ENCODE results near the gene RNU7-1.

RNU7-1 gene

DNA sequence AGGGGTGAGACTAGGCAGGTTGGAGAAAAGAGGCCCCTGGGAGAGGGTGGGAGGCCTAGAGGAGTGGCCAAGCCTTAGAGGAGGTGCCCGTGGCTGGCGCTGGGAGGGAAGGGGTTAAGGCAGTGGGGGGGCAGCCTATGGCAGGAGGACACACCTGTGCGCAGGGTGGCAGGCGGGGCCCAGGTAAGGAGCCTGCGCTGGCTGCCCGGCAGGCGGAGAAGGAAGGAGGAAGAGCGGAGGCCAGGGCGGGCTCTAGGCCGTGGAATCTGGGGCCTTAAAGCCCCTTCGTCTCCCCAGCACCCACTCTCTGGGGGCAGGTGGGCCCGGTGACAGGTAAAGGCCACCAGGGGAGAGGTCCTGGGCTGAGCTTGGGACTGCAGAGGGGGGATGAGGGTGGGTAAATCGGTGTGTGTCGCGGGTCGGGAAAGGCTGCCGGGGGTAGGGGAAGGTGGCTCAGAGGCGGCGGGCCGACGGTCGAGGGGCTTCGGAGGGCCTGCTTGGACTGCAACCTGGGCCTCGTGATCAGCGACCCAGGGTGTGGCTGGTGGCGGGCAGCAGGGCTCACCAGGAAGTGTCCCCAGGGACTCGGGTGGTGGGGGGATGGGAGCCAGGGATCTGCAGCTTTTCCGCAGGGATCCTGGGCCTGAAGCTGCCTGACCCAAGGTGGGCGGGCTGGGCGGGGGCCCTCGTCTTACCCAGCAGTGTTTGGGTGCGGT, 19.6 kb downstream of the RNU7-1 start:
- Histone ChIP-seq H2AFZ (ENCODE audit: low read length) (peak overlapping the region; percentile 86), H3K27ac (replicated peaks; ENCODE audit: low read length) (no peak overlapping the region)

DNA sequence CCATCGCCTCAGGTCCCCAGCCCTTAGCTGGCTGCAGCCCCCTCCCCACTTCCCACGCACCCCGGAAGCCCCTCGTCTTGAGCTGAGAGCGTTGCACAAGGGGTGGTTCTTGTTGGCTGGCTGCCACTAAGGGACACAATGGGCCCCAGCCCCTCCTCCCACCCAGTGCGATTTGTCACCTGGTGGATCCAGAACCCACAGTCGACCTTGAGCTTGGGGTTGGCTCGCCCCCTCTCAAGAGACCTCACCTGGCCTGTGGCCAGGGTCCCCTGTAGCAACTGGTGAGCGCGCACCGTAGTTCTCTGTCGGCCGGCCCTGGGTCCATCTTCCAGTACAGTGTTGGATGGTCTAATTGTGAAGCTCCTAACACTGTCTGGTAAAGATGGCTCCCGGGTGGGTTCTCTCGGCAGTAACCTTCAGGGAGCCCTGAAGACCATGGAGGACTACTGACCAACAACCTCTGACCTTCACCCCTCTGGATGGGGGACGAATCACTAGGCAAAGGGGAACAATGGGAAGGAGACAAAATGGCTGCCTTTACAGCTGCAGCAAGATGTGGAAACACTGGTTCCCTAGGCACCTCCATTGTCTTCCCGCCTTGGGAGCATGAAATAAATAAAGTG, 20.3 kb downstream of the RNU7-1 start:
- peaks cover 15 to 26% of the 10 kb centered on the region in 2 donors for H3K4me1 ChIP-seq (ENCODE audit: control insufficient read depth in 2 of 2, insufficient read depth in 1 of 2, low read depth in 1 of 2, low read length in 2 of 2)

More for the DNA sequence above, 19.6 kb downstream of the RNU7-1 start:
- Histone ChIP-seq H3K4me2 (ENCODE audit: insufficient read depth, low read length, poor library complexity, severe bottlenecking) (no peak overlapping the region), H2AK5ac (ENCODE audit: low read depth, low read length) (peak overlapping the region; percentile 98), H3K23ac (ENCODE audit: low read depth, low read length, poor library complexity) (peak overlapping the region; percentile 70), H4K8ac (ENCODE audit: low read depth, low read length) (no peak overlapping the region), H3K79me1 (ENCODE audit: low read depth, low read length) (no peaks in the 10 kb centered on the region), H3K4ac (ENCODE audit: low read length) (peak overlapping the region; percentile 77), H3K27me3 (ENCODE audit: control insufficient read depth in 3 of 3, insufficient read depth in 3 of 3, low read depth in 1 of 3, low read length in 3 of 3) (no peaks in the 10 kb centered on the region), H2BK120ac (ENCODE audit: low read depth, low read length) (peak overlapping the region; percentile 83), H3K4me1 (ENCODE audit: control insufficient read depth in 2 of 2, insufficient read depth in 1 of 2, low read depth in 1 of 2, low read length in 2 of 2) (peaks cover 15 to 23% of the 10 kb centered on the region in 2 donors), H2BK5ac (ENCODE audit: low read length) (peak overlapping the region; percentile 67), H3K36me3 (replicated peaks in 1 of 2; ENCODE audit: control insufficient read depth in 2 of 2, insufficient read depth in 2 of 2, low read length in 2 of 2) (peaks cover 22 to 41% of the 10 kb centered on the region in 2 donors), H2BK12ac (ENCODE audit: low read length) (peak overlapping the region; percentile 90), H3K4me3 (ENCODE audit: low read length in 2 of 2) (no peak overlapping the region), H3K18ac (ENCODE audit: low read length) (peak overlapping the region; percentile 99), H2BK15ac (ENCODE audit: low read length) (peak overlapping the region; percentile 98), H3K14ac (ENCODE audit: low read length) (peak overlapping the region; percentile 60), H3K9me3 (replicated peaks in 1 of 2; ENCODE audit: control insufficient read depth in 2 of 2, insufficient read depth in 1 of 2, low read depth in 1 of 2, low read length in 2 of 2) (no peaks in the 10 kb centered on the region), H4K91ac (ENCODE audit: low read depth, low read length, poor library complexity) (peak overlapping the region; percentile 79), H3K9ac (ENCODE audit: low read depth, low read length, poor library complexity) (peak overlapping the region; percentile 31)
- no CpG with 5 or more reads among the region's 32 CpGs for WGBS, 2 donors (ENCODE audit: extremely low coverage in 2 of 2, insufficient read length in 2 of 2, insufficient replicate concordance in 1 of 2)
- DNase-seq (ENCODE audit: low spot score) = no peak

GRCh38 chr12:6964605-6965025, 21.0 kb downstream of the RNU7-1 start:
- no peak overlapping the region for H3K4me2 ChIP-seq (ENCODE audit: insufficient read depth, low read length, poor library complexity, severe bottlenecking)
- no peak for DNase-seq (ENCODE audit: low spot score)
- no CpG with 5 or more reads among the region's 8 CpGs for WGBS, 2 donors (ENCODE audit: extremely low coverage in 2 of 2, insufficient read length in 2 of 2, insufficient replicate concordance in 1 of 2)
- no peak overlapping the region for H2BK12ac ChIP-seq (ENCODE audit: low read length)
- H3K27me3 ChIP-seq (ENCODE audit: control insufficient read depth in 3 of 3, insufficient read depth in 3 of 3, low read depth in 1 of 3, low read length in 3 of 3) = no peaks in the 10 kb centered on the region
- peak overlapping the region; percentile 14 for H3K27ac ChIP-seq (replicated peaks; ENCODE audit: low read length)
- H2BK120ac ChIP-seq (ENCODE audit: low read depth, low read length) = no peak overlapping the region
- no peaks in the 10 kb centered on the region for H3K9me3 ChIP-seq (replicated peaks in 1 of 2; ENCODE audit: control insufficient read depth in 2 of 2, insufficient read depth in 1 of 2, low read depth in 1 of 2, low read length in 2 of 2)
- H3K36me3 ChIP-seq (replicated peaks in 1 of 2; ENCODE audit: control insufficient read depth in 2 of 2, insufficient read depth in 2 of 2, low read length in 2 of 2) = peaks cover 30 to 53% of the 10 kb centered on the region in 2 donors
- no peak overlapping the region for H3K18ac ChIP-seq (ENCODE audit: low read length)
- H3K23ac ChIP-seq (ENCODE audit: low read depth, low read length, poor library complexity) = peak overlapping the region; percentile 30
- H2BK15ac ChIP-seq (ENCODE audit: low read length) = no peak overlapping the region
- no peak overlapping the region for H3K14ac ChIP-seq (ENCODE audit: low read length)
- H4K8ac ChIP-seq (ENCODE audit: low read depth, low read length) = peak overlapping the region; percentile 89
- peaks cover 18 to 27% of the 10 kb centered on the region in 2 donors for H3K4me1 ChIP-seq (ENCODE audit: control insufficient read depth in 2 of 2, insufficient read depth in 1 of 2, low read depth in 1 of 2, low read length in 2 of 2)
- H3K9ac ChIP-seq (ENCODE audit: low read depth, low read length, poor library complexity) = peak overlapping the region; percentile 64
- no peaks in the 10 kb centered on the region for H3K79me1 ChIP-seq (ENCODE audit: low read depth, low read length)
- H3K4ac ChIP-seq (ENCODE audit: low read length) = no peak overlapping the region
- no peak overlapping the region for H4K91ac ChIP-seq (ENCODE audit: low read depth, low read length, poor library complexity)
- H2AFZ ChIP-seq (ENCODE audit: low read length) = no peak overlapping the region
- H2AK5ac ChIP-seq (ENCODE audit: low read depth, low read length) = peak overlapping the region; percentile 24
- no peak overlapping the region for H2BK5ac ChIP-seq (ENCODE audit: low read length)
- no peak overlapping the region for H3K4me3 ChIP-seq (ENCODE audit: low read length in 2 of 2)

More for the DNA sequence above, 20.3 kb downstream of the RNU7-1 start:
- Histone ChIP-seq H3K9ac (ENCODE audit: low read depth, low read length, poor library complexity) (no peak overlapping the region), H3K79me1 (ENCODE audit: low read depth, low read length) (no peaks in the 10 kb centered on the region), H2AFZ (ENCODE audit: low read length) (peak overlapping the region; percentile 27), H3K36me3 (replicated peaks in 1 of 2; ENCODE audit: control insufficient read depth in 2 of 2, insufficient read depth in 2 of 2, low read length in 2 of 2) (peaks cover 29 to 48% of the 10 kb centered on the region in 2 donors), H2BK5ac (ENCODE audit: low read length) (no peak overlapping the region), H3K14ac (ENCODE audit: low read length) (peak overlapping the region; percentile 67), H4K91ac (ENCODE audit: low read depth, low read length, poor library complexity) (no peak overlapping the region), H3K4me3 (ENCODE audit: low read length in 2 of 2) (no peak overlapping the region), H2BK12ac (ENCODE audit: low read length) (no peak overlapping the region), H2BK120ac (ENCODE audit: low read depth, low read length) (no peak overlapping the region), H2AK5ac (ENCODE audit: low read depth, low read length) (no peak overlapping the region), H2BK15ac (ENCODE audit: low read length) (no peak overlapping the region), H4K8ac (ENCODE audit: low read depth, low read length) (no peak overlapping the region), H3K4me2 (ENCODE audit: insufficient read depth, low read length, poor library complexity, severe bottlenecking) (no peak overlapping the region), H3K27me3 (ENCODE audit: control insufficient read depth in 3 of 3, insufficient read depth in 3 of 3, low read depth in 1 of 3, low read length in 3 of 3) (no peaks in the 10 kb centered on the region), H3K18ac (ENCODE audit: low read length) (no peak overlapping the region), H3K23ac (ENCODE audit: low read depth, low read length, poor library complexity) (no peak overlapping the region), H3K4ac (ENCODE audit: low read length) (no peak overlapping the region), H3K27ac (replicated peaks; ENCODE audit: low read length) (no peak overlapping the region), H3K9me3 (replicated peaks in 1 of 2; ENCODE audit: control insufficient read depth in 2 of 2, insufficient read depth in 1 of 2, low read depth in 1 of 2, low read length in 2 of 2) (no peaks in the 10 kb centered on the region)
- DNase-seq (ENCODE audit: low spot score) = no peak
- WGBS, 2 donors (ENCODE audit: extremely low coverage in 2 of 2, insufficient read length in 2 of 2, insufficient replicate concordance in 1 of 2) = no CpG with 5 or more reads among the region's 17 CpGs

GRCh38 chr12:6965026-6965661, 21.5 kb downstream of the RNU7-1 start:
- Histone ChIP-seq H3K27ac (replicated peaks; ENCODE audit: low read length) (peak overlapping the region; percentile 14), H2AFZ (ENCODE audit: low read length) (no peak overlapping the region), H4K91ac (ENCODE audit: low read depth, low read length, poor library complexity) (no peak overlapping the region), H2BK15ac (ENCODE audit: low read length) (no peak overlapping the region), H3K4ac (ENCODE audit: low read length) (no peak overlapping the region), H3K79me1 (ENCODE audit: low read depth, low read length) (peaks cover 3% of the 10 kb centered on the region), H4K8ac (ENCODE audit: low read depth, low read length) (peak overlapping the region; percentile 89), H3K23ac (ENCODE audit: low read depth, low read length, poor library complexity) (peak overlapping the region; percentile 30), H3K18ac (ENCODE audit: low read length) (no peak overlapping the region), H3K27me3 (ENCODE audit: control insufficient read depth in 3 of 3, insufficient read depth in 3 of 3, low read depth in 1 of 3, low read length in 3 of 3) (no peaks in the 10 kb centered on the region), H2BK120ac (ENCODE audit: low read depth, low read length) (no peak overlapping the region), H2BK12ac (ENCODE audit: low read length) (no peak overlapping the region), H3K9ac (ENCODE audit: low read depth, low read length, poor library complexity) (peak overlapping the region; percentile 64), H3K4me3 (ENCODE audit: low read length in 2 of 2) (no peak overlapping the region), H3K4me2 (ENCODE audit: insufficient read depth, low read length, poor library complexity, severe bottlenecking) (no peak overlapping the region), H2AK5ac (ENCODE audit: low read depth, low read length) (no peak overlapping the region), H3K14ac (ENCODE audit: low read length) (no peak overlapping the region), H2BK5ac (ENCODE audit: low read length) (no peak overlapping the region), H3K4me1 (ENCODE audit: control insufficient read depth in 2 of 2, insufficient read depth in 1 of 2, low read depth in 1 of 2, low read length in 2 of 2) (peaks cover 20 to 27% of the 10 kb centered on the region in 2 donors), H3K36me3 (replicated peaks in 1 of 2; ENCODE audit: control insufficient read depth in 2 of 2, insufficient read depth in 2 of 2, low read length in 2 of 2) (peaks cover 30 to 53% of the 10 kb centered on the region in 2 donors), H3K9me3 (replicated peaks in 1 of 2; ENCODE audit: control insufficient read depth in 2 of 2, insufficient read depth in 1 of 2, low read depth in 1 of 2, low read length in 2 of 2) (no peaks in the 10 kb centered on the region)
- WGBS, 2 donors (ENCODE audit: extremely low coverage in 2 of 2, insufficient read length in 2 of 2, insufficient replicate concordance in 1 of 2) = no CpG with 5 or more reads among the region's 12 CpGs
- peak; percentile 81 for DNase-seq (ENCODE audit: low spot score)

Data from neuronal stem cell (in vitro differentiated cells).